Stimulated activated CD4-positive, alpha-beta T cell treated with anti-CD3 and anti-CD28 coated beads, Interleukin-4, amount 100 ng/mL, for 4 hours (primary cell): Measurements from ENCODE around the gene ITGA4.

Experiments used
- DNase-seq, 2 experiments: peaks; one replicate each; pipeline ENCODE4 v3.0.0-alpha.2; 2020

Gene ITGA4

GRCh38 chr2:181576431-181576830 is 119.2 kb downstream of the ITGA4 start:
- no peak for DNase-seq

GRCh38 chr2:181578829-181579228 is 121.6 kb downstream of the ITGA4 start:
- DNase-seq: no peak

GRCh38 chr2:181581534-181581933 is 124.3 kb downstream of the ITGA4 start:
- DNase-seq: no peak

- DNase-seq: no peak
Measured at GRCh38 chr2:181585732-181586131, 128.5 kb downstream of the ITGA4 start.
